ENCODE measurements around the gene SDF4.
"Not testable (repeated sequence)": the region's sequence is repeated elsewhere in the genome, so short reads cannot be mapped to it uniquely, and the experiment has no call there.

Gene SDF4

GRCh38 chr1:1179346-1179982 lies 52.3 kb downstream of the SDF4 start:
- Histone ChIP-seq H3K27ac (ENCODE audit: low read depth, low read length) (no peak overlapping the region), H3K27me3 (ENCODE audit: control insufficient read depth in 1 of 2, insufficient read depth in 2 of 2, low read length in 2 of 2) (no peaks in the 10 kb centered on the region), H3K4me3 (ENCODE audit: low read depth in 1 of 2, low read length in 2 of 2) (no peak overlapping the region), H3K9me3 (ENCODE audit: control insufficient read depth in 1 of 2, low read length in 2 of 2) (no peaks in the 10 kb centered on the region), H3K9ac (ENCODE audit: low read depth in 1 of 2, low read length in 2 of 2) (no peak overlapping the region), H3K36me3 (ENCODE audit: control insufficient read depth in 1 of 2, insufficient read depth in 2 of 2, low read length in 2 of 2) (no peaks in the 10 kb centered on the region), H3K4me1 (ENCODE audit: control insufficient read depth in 1 of 2, insufficient read depth in 2 of 2, low read length in 2 of 2) (no peaks in the 10 kb centered on the region)

GRCh38 chr1:1178794-1179331 lies 52.9 kb downstream of the SDF4 start:
- H3K27me3 ChIP-seq (ENCODE audit: control insufficient read depth in 1 of 2, insufficient read depth in 2 of 2, low read length in 2 of 2) = no peaks in the 10 kb centered on the region
- H3K4me3 ChIP-seq (ENCODE audit: low read depth in 1 of 2, low read length in 2 of 2) = no peak overlapping the region
- H3K36me3 ChIP-seq (ENCODE audit: control insufficient read depth in 1 of 2, insufficient read depth in 2 of 2, low read length in 2 of 2) = no peaks in the 10 kb centered on the region

GRCh38 chr1:1177452-1178206 lies 54.2 kb downstream of the SDF4 start:
- H3K4me1 ChIP-seq (ENCODE audit: control insufficient read depth in 1 of 2, insufficient read depth in 2 of 2, low read length in 2 of 2) = peaks cover 0 to 3% of the 10 kb centered on the region in 2 donors
- no peaks in the 10 kb centered on the region for H3K36me3 ChIP-seq (ENCODE audit: control insufficient read depth in 1 of 2, insufficient read depth in 2 of 2, low read length in 2 of 2)
- no peaks in the 10 kb centered on the region for H3K27me3 ChIP-seq (ENCODE audit: control insufficient read depth in 1 of 2, insufficient read depth in 2 of 2, low read length in 2 of 2)

More at GRCh38 chr1:1178794-1179331, 52.9 kb downstream of the SDF4 start:
- Histone ChIP-seq H3K27ac (ENCODE audit: low read depth, low read length) (no peak overlapping the region), H3K9me3 (ENCODE audit: control insufficient read depth in 1 of 2, low read length in 2 of 2) (no peaks in the 10 kb centered on the region), H3K4me1 (ENCODE audit: control insufficient read depth in 1 of 2, insufficient read depth in 2 of 2, low read length in 2 of 2) (no peaks in the 10 kb centered on the region), H3K9ac (ENCODE audit: low read depth in 1 of 2, low read length in 2 of 2) (no peak overlapping the region)

GRCh38 chr1:1176931-1177330 lies 54.9 kb downstream of the SDF4 start:
- Histone ChIP-seq H3K36me3 (ENCODE audit: control insufficient read depth in 1 of 2, insufficient read depth in 2 of 2, low read length in 2 of 2) (no peaks in the 10 kb centered on the region), H3K9me3 (ENCODE audit: control insufficient read depth in 1 of 2, low read length in 2 of 2) (no peaks in the 10 kb centered on the region), H3K27ac (ENCODE audit: low read depth, low read length) (no peak overlapping the region), H3K27me3 (ENCODE audit: control insufficient read depth in 1 of 2, insufficient read depth in 2 of 2, low read length in 2 of 2) (peaks cover 0 to 4% of the 10 kb centered on the region in 2 donors), H3K9ac (ENCODE audit: low read depth in 1 of 2, low read length in 2 of 2) (no peak overlapping the region), H3K4me3 (ENCODE audit: low read depth in 1 of 2, low read length in 2 of 2) (no peak overlapping the region), H3K4me1 (ENCODE audit: control insufficient read depth in 1 of 2, insufficient read depth in 2 of 2, low read length in 2 of 2) (peaks cover 0 to 3% of the 10 kb centered on the region in 2 donors)

More at GRCh38 chr1:1177452-1178206, 54.2 kb downstream of the SDF4 start:
- Histone ChIP-seq H3K27ac (ENCODE audit: low read depth, low read length) (no peak overlapping the region), H3K9ac (ENCODE audit: low read depth in 1 of 2, low read length in 2 of 2) (no peak overlapping the region), H3K9me3 (ENCODE audit: control insufficient read depth in 1 of 2, low read length in 2 of 2) (no peaks in the 10 kb centered on the region), H3K4me3 (ENCODE audit: low read depth in 1 of 2, low read length in 2 of 2) (no peak overlapping the region)

GRCh38 chr1:1176063-1176761 lies 55.6 kb downstream of the SDF4 start:
- not testable (repeated sequence) for H3K36me3 ChIP-seq (ENCODE audit: control insufficient read depth in 1 of 2, insufficient read depth in 2 of 2, low read length in 2 of 2); H3K27me3 ChIP-seq (ENCODE audit: control insufficient read depth in 1 of 2, insufficient read depth in 2 of 2, low read length in 2 of 2); H3K27ac ChIP-seq (ENCODE audit: low read depth, low read length); H3K4me3 ChIP-seq (ENCODE audit: low read depth in 1 of 2, low read length in 2 of 2); H3K9ac ChIP-seq (ENCODE audit: low read depth in 1 of 2, low read length in 2 of 2); H3K4me1 ChIP-seq (ENCODE audit: control insufficient read depth in 1 of 2, insufficient read depth in 2 of 2, low read length in 2 of 2); H3K9me3 ChIP-seq (ENCODE audit: control insufficient read depth in 1 of 2, low read length in 2 of 2)

GRCh38 chr1:1175221-1176062 lies 56.4 kb downstream of the SDF4 start:
- Histone ChIP-seq H3K27ac (ENCODE audit: low read depth, low read length) (no peak overlapping the region), H3K36me3 (ENCODE audit: control insufficient read depth in 1 of 2, insufficient read depth in 2 of 2, low read length in 2 of 2) (no peaks in the 10 kb centered on the region), H3K4me3 (ENCODE audit: low read depth in 1 of 2, low read length in 2 of 2) (no peak overlapping the region), H3K9me3 (ENCODE audit: control insufficient read depth in 1 of 2, low read length in 2 of 2) (no peaks in the 10 kb centered on the region), H3K27me3 (ENCODE audit: control insufficient read depth in 1 of 2, insufficient read depth in 2 of 2, low read length in 2 of 2) (peaks cover 0 to 4% of the 10 kb centered on the region in 2 donors), H3K4me1 (ENCODE audit: control insufficient read depth in 1 of 2, insufficient read depth in 2 of 2, low read length in 2 of 2) (peaks cover 0 to 3% of the 10 kb centered on the region in 2 donors), H3K9ac (ENCODE audit: low read depth in 1 of 2, low read length in 2 of 2) (no peak overlapping the region)

GRCh38 chr1:1173793-1174415 lies 57.9 kb downstream of the SDF4 start, which contains the start of gene TTLL10:
Gene TTLL10, plus strand, starts transcription at chr1:1173880. Its CDS starts 5,336 bp downstream, at chr1:1179216.
- H3K27ac ChIP-seq (ENCODE audit: low read depth, low read length) = no peak within 1 kb of the TSS
- no peak within 1 kb of the TSS for H3K9ac ChIP-seq (ENCODE audit: low read depth in 1 of 2, low read length in 2 of 2)
- peaks cover 0 to 4% of the 10 kb centered on the region in 2 donors for H3K27me3 ChIP-seq (ENCODE audit: control insufficient read depth in 1 of 2, insufficient read depth in 2 of 2, low read length in 2 of 2)
- peaks cover 0 to 3% of the 10 kb centered on the region in 2 donors for H3K4me1 ChIP-seq (ENCODE audit: control insufficient read depth in 1 of 2, insufficient read depth in 2 of 2, low read length in 2 of 2)
- H3K4me3 ChIP-seq (ENCODE audit: low read depth in 1 of 2, low read length in 2 of 2) = no peak within 1 kb of the TSS
- no peaks in the 10 kb centered on the region for H3K9me3 ChIP-seq (ENCODE audit: control insufficient read depth in 1 of 2, low read length in 2 of 2)
- peaks cover 0 to 4% of the 10 kb centered on the region in 2 donors for H3K36me3 ChIP-seq (ENCODE audit: control insufficient read depth in 1 of 2, insufficient read depth in 2 of 2, low read length in 2 of 2)

- Histone ChIP-seq H3K27me3 (ENCODE audit: control insufficient read depth in 1 of 2, insufficient read depth in 2 of 2, low read length in 2 of 2) (peaks cover 0 to 4% of the 10 kb centered on the region in 2 donors), H3K36me3 (ENCODE audit: control insufficient read depth in 1 of 2, insufficient read depth in 2 of 2, low read length in 2 of 2) (peaks cover 3 to 4% of the 10 kb centered on the region in 2 donors), H3K27ac (ENCODE audit: low read depth, low read length) (no peak overlapping the region), H3K9me3 (ENCODE audit: control insufficient read depth in 1 of 2, low read length in 2 of 2) (no peaks in the 10 kb centered on the region), H3K4me3 (ENCODE audit: low read depth in 1 of 2, low read length in 2 of 2) (no peak overlapping the region), H3K9ac (ENCODE audit: low read depth in 1 of 2, low read length in 2 of 2) (no peak overlapping the region), H3K4me1 (ENCODE audit: control insufficient read depth in 1 of 2, insufficient read depth in 2 of 2, low read length in 2 of 2) (peaks cover 1 to 3% of the 10 kb centered on the region in 2 donors)
Measured at GRCh38 chr1:1173061-1173792, 58.6 kb downstream of the SDF4 start.

Measured in duodenal mucosa (tissue), 2 donors.